Mesothelial cell of epicardium (in vitro differentiated cells): ENCODE data around the gene CNN3. TPM values are rescaled to one million over a fixed set of nuclear protein-coding genes. Genes with fewer than 3 reads are reported as not detected.

ENCODE experiments used
- DNase-seq, 2 experiments: peaks; one replicate each; pipeline ENCODE4 v3.0.0; 2021; ENCODE audit warnings: low spot score in 2 of 2; ENCODE audit not compliant: unreplicated experiment in 2 of 2
- H3K27ac Mint-ChIP-seq: 2 replicates; pipeline ENCODE4 v1.8.0; 2021; ENCODE audit warnings: mixed read lengths
- H3K27me3 Mint-ChIP-seq: 2 replicates; pipeline ENCODE4 v1.8.0; 2021; ENCODE audit warnings: low read depth, mixed read lengths
- H3K36me3 Mint-ChIP-seq: 2 replicates; pipeline ENCODE4 v1.8.0; 2021; ENCODE audit warnings: mixed read lengths
- H3K4me1 Mint-ChIP-seq: 2 replicates; pipeline ENCODE4 v1.8.0; 2021; ENCODE audit warnings: mixed read lengths
- H3K4me3 Mint-ChIP-seq: 2 replicates; pipeline ENCODE4 v1.8.0; 2021; ENCODE audit warnings: mild to moderate bottlenecking, moderate library complexity, mixed read lengths
- H3K9me3 Mint-ChIP-seq: 2 replicates; pipeline ENCODE4 v1.8.0; 2021; ENCODE audit warnings: mixed read lengths
- CTCF ChIP-seq: fragments of 200-600 bp; sonication (generic); IDR thresholded peaks from one replicate; pipeline ENCODE4 v1.5.0; 2021; ENCODE audit warnings: antibody characterized with exemption; ENCODE audit not compliant: unreplicated experiment
- total RNA-seq: library from RNA; stranded (reverse); gene quantifications from 3 replicates; pipeline ENCODE4 v1.2.1, GENCODE V29; 2021

CNN3 gene
- total RNA-seq, 1 donor from 2014 or later: 247 TPM

- Mint-ChIP-seq H3K27ac (peak overlapping the region; percentile 93), H3K27me3 (no peaks in the 10 kb centered on the region), H3K4me1 (peaks cover 70% of the 10 kb centered on the region), H3K9me3 (no peaks in the 10 kb centered on the region), H3K36me3 (peaks cover 2% of the 10 kb centered on the region), H3K4me3 (no peak overlapping the region)
- DNase-seq: no peak
- no peak for TF ChIP-seq CTCF
Measured at GRCh38 chr1:94865360-94865759, 61.5 kb downstream of the CNN3 start.

- DNase-seq: no peak
- H3K27ac Mint-ChIP-seq: peak overlapping the region; percentile 93
- TF ChIP-seq CTCF: no peak
- H3K4me1 Mint-ChIP-seq: peaks cover 71% of the 10 kb centered on the region
- H3K36me3 Mint-ChIP-seq: no peaks in the 10 kb centered on the region
- no peak overlapping the region for H3K4me3 Mint-ChIP-seq
- no peaks in the 10 kb centered on the region for H3K27me3 Mint-ChIP-seq
- H3K9me3 Mint-ChIP-seq: no peaks in the 10 kb centered on the region
Measured at GRCh38 chr1:94864821-94865220, 62.1 kb downstream of the CNN3 start.

- Mint-ChIP-seq H3K36me3 (no peaks in the 10 kb centered on the region), H3K9me3 (no peaks in the 10 kb centered on the region), H3K27ac (peak overlapping the region; percentile 93), H3K4me3 (peak overlapping the region; percentile 6), H3K27me3 (no peaks in the 10 kb centered on the region), H3K4me1 (peaks cover 77% of the 10 kb centered on the region)
- no peak for DNase-seq
- TF ChIP-seq CTCF: no peak
Measured at GRCh38 chr1:94863919-94864318, 63.0 kb downstream of the CNN3 start.

DNA sequence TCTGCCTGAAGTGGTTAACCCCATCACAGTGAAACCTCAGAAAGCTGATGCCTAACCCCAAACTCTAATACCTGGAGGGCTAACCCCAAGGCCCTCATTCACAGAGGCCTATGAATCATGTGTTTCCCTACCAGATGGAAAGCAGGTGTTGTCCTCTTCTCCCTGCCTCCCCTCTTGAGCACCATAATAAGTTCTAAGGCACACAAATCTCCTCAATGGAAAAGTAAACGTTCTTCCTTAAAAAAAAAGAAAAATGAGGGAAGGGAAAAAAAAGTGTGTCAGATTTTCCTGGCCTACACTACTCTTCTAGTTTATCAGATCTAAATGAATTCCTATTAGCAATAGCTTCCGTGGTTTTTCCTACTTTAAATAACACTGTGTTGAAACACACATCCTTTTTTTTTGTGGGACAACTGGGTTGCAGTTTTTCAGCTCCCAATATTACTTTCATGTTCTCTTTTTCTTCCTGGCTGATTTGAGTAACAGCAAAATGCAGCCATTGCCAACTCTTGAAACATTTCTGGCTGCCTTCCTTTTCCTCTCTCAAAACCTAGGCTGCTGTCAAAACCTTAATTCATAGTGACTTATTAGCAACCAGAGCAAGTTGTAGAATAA, 63.5 kb downstream of the CNN3 start:
- no peaks in the 10 kb centered on the region for H3K27me3 Mint-ChIP-seq
- H3K36me3 Mint-ChIP-seq: no peaks in the 10 kb centered on the region
- no peak for TF ChIP-seq CTCF
- H3K4me1 Mint-ChIP-seq: peaks cover 78% of the 10 kb centered on the region
- peak overlapping the region; percentile 6 for H3K4me3 Mint-ChIP-seq
- no peaks in the 10 kb centered on the region for H3K9me3 Mint-ChIP-seq
- DNase-seq: no peak
- peak overlapping the region; percentile 93 for H3K27ac Mint-ChIP-seq

DNA sequence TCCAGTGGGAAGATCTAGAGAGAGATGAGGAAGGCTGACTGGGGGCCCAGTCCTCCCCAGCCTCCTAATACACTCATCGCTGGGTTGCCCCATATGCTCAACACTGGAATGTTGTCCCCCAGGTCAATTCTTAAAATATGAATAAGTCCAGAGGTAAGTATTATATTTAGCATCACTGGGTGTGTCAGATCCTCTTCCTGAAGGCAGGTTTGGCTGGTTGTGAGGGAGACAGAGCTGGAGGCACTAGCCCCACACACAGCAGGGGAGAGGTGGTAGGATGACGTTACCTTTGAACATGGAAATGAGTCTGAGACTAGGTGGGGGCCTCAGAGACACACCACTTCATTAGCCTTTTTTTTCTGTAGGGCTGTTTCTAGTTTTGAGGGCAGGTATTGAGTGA, 64.2 kb downstream of the CNN3 start:
- Mint-ChIP-seq H3K27me3 (no peaks in the 10 kb centered on the region), H3K27ac (peak overlapping the region; percentile 93), H3K9me3 (no peaks in the 10 kb centered on the region), H3K4me3 (no peak overlapping the region), H3K4me1 (peaks cover 80% of the 10 kb centered on the region), H3K36me3 (no peaks in the 10 kb centered on the region)
- TF ChIP-seq CTCF: no peak
- DNase-seq: no peak

DNA sequence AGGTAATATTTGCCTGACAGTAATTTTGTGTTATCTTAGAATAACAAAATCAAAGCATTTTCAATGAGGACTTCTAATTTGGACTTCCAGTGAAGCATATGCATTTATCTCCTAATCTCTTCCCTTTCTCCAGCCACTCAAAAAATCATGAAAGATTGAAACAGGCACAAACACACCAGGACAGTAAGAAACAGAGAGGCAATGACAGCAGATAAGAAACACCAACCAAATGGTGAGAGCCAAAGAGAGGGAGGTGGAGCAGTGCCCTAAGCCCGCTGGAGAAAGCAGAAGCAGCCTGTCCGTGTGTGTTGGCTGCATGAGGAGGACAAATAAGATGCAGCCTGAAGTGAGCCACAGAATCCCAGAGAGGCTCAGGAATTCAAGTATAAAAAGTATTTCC, 67.7 kb downstream of the CNN3 start:
- no peak for TF ChIP-seq CTCF
- Mint-ChIP-seq H3K27me3 (no peaks in the 10 kb centered on the region), H3K27ac (peak overlapping the region; percentile 14), H3K9me3 (no peaks in the 10 kb centered on the region), H3K4me1 (peaks cover 50% of the 10 kb centered on the region), H3K36me3 (peaks cover 2% of the 10 kb centered on the region), H3K4me3 (no peak overlapping the region)
- no peak for DNase-seq
